ENCODE results near the gene ZNF672.

GRCh38 chr1:248804771-248805681, 33.0 kb upstream of the ZNF672 start:
- TF ChIP-seq HCFC1 (IDR thresholded peaks at IDR 0.05; ENCODE audit: low read depth, low read length) (no peak), ATF4 (CRISPR knock-in tag; IDR thresholded peaks at IDR 0.05) (no peak), REST (IDR thresholded peaks at IDR 0.05; ENCODE audit: borderline replicate concordance in 1 of 2, low read depth in 1 of 2, low read length in 2 of 2) (no peak), XBP1 (CRISPR knock-in tag; IDR thresholded peaks at IDR 0.05) (no peak), TBL1XR1 (IDR thresholded peaks at IDR 0.05; ENCODE audit: borderline replicate concordance, low read length, partially characterized antibody) (no peak), KDM2A (CRISPR knock-in tag; IDR thresholded peaks at IDR 0.05; ENCODE audit: borderline replicate concordance, low read depth) (no peak), RBM39 (IDR thresholded peaks at IDR 0.05; ENCODE audit: low read depth, low read length, poor library complexity, severe bottlenecking) (no peak), RFXAP (CRISPR knock-in tag; IDR thresholded peaks at IDR 0.05; ENCODE audit: borderline replicate concordance) (no peak), HNF4G (IDR thresholded peaks at IDR 0.05; ENCODE audit: borderline replicate concordance, low read depth, low read length) (no peak), HNF4G (CRISPR knock-in tag; IDR thresholded peaks at IDR 0.05; ENCODE audit: borderline replicate concordance, low read depth) (no peak), CHD2 (IDR thresholded peaks at IDR 0.05; ENCODE audit: low read depth, low read length) (no peak), BCLAF1 (IDR thresholded peaks at IDR 0.05) (no peak), ETV6 (CRISPR knock-in tag; conservative IDR thresholded peaks at IDR 0.05) (no peak)

All from HepG2 (cell line).